ENCODE data around the gene MSH5. TPM values are rescaled to one million over a fixed set of nuclear protein-coding genes. Genes with fewer than 3 reads are reported as not detected.

MSH5 gene
- total and polyA plus RNA-seq, 9 of the 15 experiments (the other 6 are each of a cell fraction or from before 2014, with no cell fraction given) = 12.5 to 104 (median 46.6) TPM

GRCh38 chr6:31794866-31795615 lies 55.2 kb downstream of the MSH5 start (continued):
- no peak for TF ChIP-seq ZNF586 (CRISPR knock-in tag; conservative IDR thresholded peaks at IDR 0.05)
- no peak; a peak in 1 of 4 replicates for TF ChIP-seq KDM4B (IDR thresholded peaks at IDR 0.05; ENCODE audit: borderline replicate concordance in 2 of 2, low read depth in 1 of 2)
- no peak for TF ChIP-seq ZNF277 (CRISPR knock-in tag; IDR thresholded peaks at IDR 0.05; ENCODE audit: borderline replicate concordance)
- TF ChIP-seq TAF9B (IDR thresholded peaks at IDR 0.05; ENCODE audit: partially characterized antibody) = peak; percentile 43
- TF ChIP-seq PURB (CRISPR knock-in tag; IDR thresholded peaks at IDR 0.05; ENCODE audit: low read depth) = no peak
- no peak; the same call in 1 of the 2 replicates for TF ChIP-seq ZBTB5 (IDR thresholded peaks at IDR 0.05)
- no peak for TF ChIP-seq ZNF449 (CRISPR knock-in tag; IDR thresholded peaks at IDR 0.05)
- peak; percentile 14 for TF ChIP-seq NFYB (IDR thresholded peaks at IDR 0.05; ENCODE audit: extremely low read depth, insufficient read length)
- TF ChIP-seq HDGF (IDR thresholded peaks at IDR 0.05) = no peak; the same call in 1 of the 2 replicates
- no peak for TF ChIP-seq ZNF3 (CRISPR knock-in tag; IDR thresholded peaks at IDR 0.05)
- peak in 1 of 2 experiments; percentile 41; a peak in 1 of 4 replicates for TF ChIP-seq TEAD1 (CRISPR knock-in tag; IDR thresholded peaks at IDR 0.05)
- TF ChIP-seq ZNF696 (CRISPR knock-in tag; conservative IDR thresholded peaks at IDR 0.05) = no peak
- peak; percentile 55 for TF ChIP-seq SMARCE1 (IDR thresholded peaks at IDR 0.05)
- peak; percentile 59; the same call in 1 of the 2 replicates for TF ChIP-seq RAD51 (IDR thresholded peaks at IDR 0.05; ENCODE audit: borderline replicate concordance, low read depth)
- no peak for TF ChIP-seq HOXB6 (CRISPR knock-in tag; IDR thresholded peaks at IDR 0.05; ENCODE audit: borderline replicate concordance)
- TF ChIP-seq ZC3H4 (CRISPR knock-in tag; IDR thresholded peaks at IDR 0.05; ENCODE audit: borderline replicate concordance) = peak; percentile 89; the same call in 1 of the 2 replicates
- TF ChIP-seq GTF2E2 (tag; IDR thresholded peaks at IDR 0.05) = peak; percentile 9; the same call in 1 of the 2 replicates
- TF ChIP-seq BMI1 (IDR thresholded peaks at IDR 0.05; ENCODE audit: low read length) = no peak
- no peak for TF ChIP-seq CAMTA2 (CRISPR knock-in tag; conservative IDR thresholded peaks at IDR 0.05)
- TF ChIP-seq ZNF780A (CRISPR knock-in tag; IDR thresholded peaks at IDR 0.05) = no peak
- no peak for TF ChIP-seq NBN (IDR thresholded peaks at IDR 0.05; ENCODE audit: low read depth)
- no peak for TF ChIP-seq SFPQ (IDR thresholded peaks at IDR 0.05; ENCODE audit: low read depth, low read length)
